HepG2 (cell line): ENCODE measurements around the gene DERL2. TPM values are rescaled to one million over a fixed set of nuclear protein-coding genes. Genes with fewer than 3 reads are reported as not detected.

Source experiments
- ATF7-NPFF ChIP-seq: sonication (generic); formaldehyde crosslinking; IDR thresholded peaks from 2 replicates; pipeline ENCODE4 v1.8.1; 2023; ENCODE audit warnings: mild to moderate bottlenecking, low read depth, missing genetic modification reagents, moderate library complexity
- FOXO1 ChIP-seq: sonication (generic); formaldehyde crosslinking; IDR thresholded peaks from 2 replicates; pipeline ENCODE4 v1.4.0; 2020; ENCODE audit warnings: missing genetic modification reagents
- HIC2 ChIP-seq: sonication (generic); formaldehyde crosslinking; IDR thresholded peaks from 2 replicates; pipeline ENCODE4 v1.9.0; 2022; ENCODE audit warnings: low read depth, missing genetic modification reagents
- HMG20A ChIP-seq: IDR thresholded peaks from 2 replicates; pipeline ENCODE4 v1.6.1; 2016; ENCODE audit warnings: borderline replicate concordance
- HMGXB3 ChIP-seq: sonication (generic); formaldehyde crosslinking; IDR thresholded peaks from 2 replicates; pipeline ENCODE4 v1.4.0; 2020; ENCODE audit warnings: missing genetic modification reagents, borderline replicate concordance
- IRF2 ChIP-seq: IDR thresholded peaks from 2 replicates; pipeline ENCODE4 v1.6.1; 2018; ENCODE audit warnings: missing genetic modification reagents, missing compliant biosample characterization
- KDM2A ChIP-seq: sonication (generic); formaldehyde crosslinking; IDR thresholded peaks from 2 replicates; pipeline ENCODE4 v1.4.0; 2020; ENCODE audit warnings: low read depth, missing genetic modification reagents, borderline replicate concordance
- MIER3 ChIP-seq: IDR thresholded peaks from 2 replicates; pipeline ENCODE4 v1.6.1; 2016; ENCODE audit warnings: missing compliant biosample characterization, borderline replicate concordance
- NKX3-1 ChIP-seq: sonication (generic); formaldehyde crosslinking; IDR thresholded peaks from 2 replicates; pipeline ENCODE4 v1.5.0; 2020; ENCODE audit warnings: missing genetic modification reagents
- PCBP1 ChIP-seq: fragments of 200-400 bp; formaldehyde crosslinking; IDR thresholded peaks from 2 replicates; pipeline ENCODE4 v1.6.1; 2017; ENCODE audit warnings: mild to moderate bottlenecking, low read depth, low read length, borderline replicate concordance
- PHB2 ChIP-seq: fragments of 450-650 bp; IDR thresholded peaks from 2 replicates; pipeline ENCODE4 v1.6.1; 2018; ENCODE audit not compliant: partially characterized antibody
- RORA ChIP-seq: sonication (generic); formaldehyde crosslinking; IDR thresholded peaks from 2 replicates; pipeline ENCODE4 v1.5.0; 2020; ENCODE audit warnings: mild to moderate bottlenecking, missing genetic modification reagents, moderate library complexity
- SPEN ChIP-seq: sonication (generic); formaldehyde crosslinking; IDR thresholded peaks from 2 replicates; pipeline ENCODE4 v1.5.1; 2020; ENCODE audit warnings: low read depth, mild to moderate bottlenecking, missing genetic modification reagents
- ZBTB3 ChIP-seq: sonication (generic); formaldehyde crosslinking; IDR thresholded peaks from 2 replicates; pipeline ENCODE4 v1.4.0; 2020; ENCODE audit warnings: low read depth, mild to moderate bottlenecking, moderate library complexity, missing genetic modification reagents, borderline replicate concordance
- ZFAT ChIP-seq: sonication (generic); formaldehyde crosslinking; conservative IDR thresholded peaks from 2 replicates; pipeline ENCODE4 v1.8.1; 2023; ENCODE audit warnings: missing genetic modification reagents, inconsistent platforms
- ZFP36 ChIP-seq: fragments of 150-350 bp; IDR thresholded peaks from 2 replicates; pipeline ENCODE4 v1.6.1; 2018; ENCODE audit warnings: borderline replicate concordance, low read length, low read depth; ENCODE audit not compliant: partially characterized antibody
- ZHX1 ChIP-seq: sonication (generic); formaldehyde crosslinking; IDR thresholded peaks from 2 replicates; pipeline ENCODE4 v1.8.1; 2022; ENCODE audit warnings: low read depth, mild to moderate bottlenecking, missing genetic modification reagents
- ZNF343 ChIP-seq: sonication (generic); formaldehyde crosslinking; IDR thresholded peaks from 2 replicates; pipeline ENCODE4 v1.4.0; 2020; ENCODE audit warnings: mild to moderate bottlenecking, missing genetic modification reagents
- ZNF430 ChIP-seq: sonication (generic); formaldehyde crosslinking; IDR thresholded peaks from 2 replicates; pipeline ENCODE4 v1.9.0; 2021; ENCODE audit warnings: mild to moderate bottlenecking, missing genetic modification reagents
- ZNF547 ChIP-seq: sonication (generic); formaldehyde crosslinking; IDR thresholded peaks from 2 replicates; pipeline ENCODE4 v1.5.1; 2020; ENCODE audit warnings: mild to moderate bottlenecking, missing genetic modification reagents
- ZNF577 ChIP-seq: sonication (generic); formaldehyde crosslinking; IDR thresholded peaks from 2 replicates; pipeline ENCODE4 v1.4.0; 2020; ENCODE audit warnings: mild to moderate bottlenecking, low read depth, missing genetic modification reagents, borderline replicate concordance
- ZNF780A ChIP-seq: sonication (generic); formaldehyde crosslinking; IDR thresholded peaks from 2 replicates; pipeline ENCODE4 v1.8.0; 2022; ENCODE audit warnings: mild to moderate bottlenecking, missing genetic modification reagents, moderate library complexity
- polyA plus RNA-seq, 8 experiments: library from polyadenylated mRNA; depleted of rRNA in 3 of 8; stranded (reverse) in 7 of 8; unstranded in 1 of 8; fragments of >200 nt; fragmentation: Illumina TruSeq in 4 of 8; extraction: Trizol in 4 of 8; gene quantifications; 2 replicates each; pipeline versions ENCODE4 v1.2.1 to v1.2.3, GENCODE V29; 2011 to 2016; ENCODE audit warnings: low read depth in 4 of 8, missing spikeins in 1 of 8, mixed read lengths in 1 of 8; ENCODE audit not compliant: insufficient read depth in 1 of 8
- total RNA-seq, 5 experiments: library from RNA; depleted of rRNA; stranded (reverse); fragments of >200 nt; fragmentation: Illumina TruSeq; extraction: Trizol; gene quantifications; 2 replicates each; pipeline ENCODE4 v1.2.3, GENCODE V29; 2016; ENCODE audit warnings: low read depth in 1 of 5

The DERL2 gene
- total and polyA plus RNA-seq, 2 of the 13 experiments (the other 11 are each of a cell fraction or from before 2014, with no cell fraction given) = 59.3 to 65.2 TPM

- peak; percentile 46; the same call in 1 of the 2 replicates for TF ChIP-seq HMGXB3
- TF ChIP-seq ZHX1 = no peak
- no peak for TF ChIP-seq ZNF343
- no peak for TF ChIP-seq KDM2A (CRISPR knock-in tag)
- no peak for TF ChIP-seq ZNF577
- no peak for TF ChIP-seq ZFAT
- TF ChIP-seq ZNF547 = no peak
- peak; percentile 79 for TF ChIP-seq IRF2 (CRISPR knock-in tag)
- no peak; the same call in 1 of the 2 replicates for TF ChIP-seq HMG20A
- no peak for TF ChIP-seq ZNF780A (CRISPR knock-in tag)
- no peak for TF ChIP-seq ZFP36
- peak; percentile 97 for TF ChIP-seq FOXO1 (CRISPR knock-in tag)
- no peak for TF ChIP-seq RORA (CRISPR knock-in tag)
- no peak for TF ChIP-seq PCBP1
- no peak for TF ChIP-seq ATF7-NPFF (CRISPR knock-in tag)
- TF ChIP-seq HIC2 (CRISPR knock-in tag) = peak; percentile 77; the same call in 1 of the 2 replicates
- no peak for TF ChIP-seq ZNF430 (CRISPR knock-in tag)
- no peak for TF ChIP-seq PHB2
- no peak for TF ChIP-seq ZBTB3 (CRISPR knock-in tag)
- no peak for TF ChIP-seq MIER3 (CRISPR knock-in tag)
- no peak for TF ChIP-seq NKX3-1
- TF ChIP-seq SPEN (CRISPR knock-in tag) = peak; percentile 82; the same call in 1 of the 2 replicates
These were observed 30.2 kb upstream of the DERL2 start (continued) for GRCh38 chr17:5516060-5516792.
